Measurements from ENCODE around the gene CORO2A. TPM values are rescaled to one million over a fixed set of nuclear protein-coding genes. Genes with fewer than 3 reads are reported as not detected.

The CORO2A gene
- total and polyA plus RNA-seq, 10 of the 15 experiments (the other 5 are each of a cell fraction or from before 2014, with no cell fraction given) = 1.0 to 5.3 (median 3.5) TPM

DNA sequence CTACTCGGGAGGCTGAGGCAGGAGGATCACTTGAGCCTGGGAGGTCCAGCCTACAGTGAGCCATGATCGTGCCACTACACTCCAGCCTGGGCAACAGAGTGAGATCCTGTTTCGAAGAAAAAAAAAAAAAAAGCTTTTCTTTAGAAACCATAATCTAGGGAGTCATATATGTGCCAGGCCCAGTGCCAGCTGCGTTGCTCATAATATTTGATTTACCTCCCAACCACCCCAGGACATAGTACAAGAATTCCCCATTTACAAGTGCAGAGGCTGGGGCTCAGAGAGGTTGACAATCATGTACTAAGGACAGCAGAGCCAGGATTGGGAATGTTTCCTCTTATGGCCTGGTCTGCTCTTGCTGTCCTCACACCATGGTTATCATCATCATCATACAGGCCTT lies 48.4 kb downstream of the CORO2A start (continued):
- TF ChIP-seq, protein P1, sequence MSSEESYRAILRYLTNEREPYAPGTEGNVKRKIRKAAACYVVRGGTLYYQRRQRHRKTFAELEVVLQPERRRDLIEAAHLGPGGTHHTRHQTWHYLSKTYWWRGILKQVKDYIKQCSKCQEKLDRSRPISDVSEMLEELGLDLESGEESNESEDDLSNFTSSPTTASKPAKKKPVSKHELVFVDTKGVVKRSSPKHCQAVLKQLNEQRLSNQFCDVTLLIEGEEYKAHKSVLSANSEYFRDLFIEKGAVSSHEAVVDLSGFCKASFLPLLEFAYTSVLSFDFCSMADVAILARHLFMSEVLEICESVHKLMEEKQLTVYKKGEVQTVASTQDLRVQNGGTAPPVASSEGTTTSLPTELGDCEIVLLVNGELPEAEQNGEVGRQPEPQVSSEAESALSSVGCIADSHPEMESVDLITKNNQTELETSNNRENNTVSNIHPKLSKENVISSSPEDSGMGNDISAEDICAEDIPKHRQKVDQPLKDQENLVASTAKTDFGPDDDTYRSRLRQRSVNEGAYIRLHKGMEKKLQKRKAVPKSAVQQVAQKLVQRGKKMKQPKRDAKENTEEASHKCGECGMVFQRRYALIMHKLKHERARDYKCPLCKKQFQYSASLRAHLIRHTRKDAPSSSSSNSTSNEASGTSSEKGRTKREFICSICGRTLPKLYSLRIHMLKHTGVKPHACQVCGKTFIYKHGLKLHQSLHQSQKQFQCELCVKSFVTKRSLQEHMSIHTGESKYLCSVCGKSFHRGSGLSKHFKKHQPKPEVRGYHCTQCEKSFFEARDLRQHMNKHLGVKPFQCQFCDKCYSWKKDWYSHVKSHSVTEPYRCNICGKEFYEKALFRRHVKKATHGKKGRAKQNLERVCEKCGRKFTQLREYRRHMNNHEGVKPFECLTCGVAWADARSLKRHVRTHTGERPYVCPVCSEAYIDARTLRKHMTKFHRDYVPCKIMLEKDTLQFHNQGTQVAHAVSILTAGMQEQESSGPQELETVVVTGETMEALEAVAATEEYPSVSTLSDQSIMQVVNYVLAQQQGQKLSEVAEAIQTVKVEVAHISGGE (CRISPR knock-in tag; IDR thresholded peaks at IDR 0.05) = no peak
- no peak for TF ChIP-seq RELA (IDR thresholded peaks at IDR 0.05; ENCODE audit: borderline replicate concordance, partially characterized antibody)

DNA sequence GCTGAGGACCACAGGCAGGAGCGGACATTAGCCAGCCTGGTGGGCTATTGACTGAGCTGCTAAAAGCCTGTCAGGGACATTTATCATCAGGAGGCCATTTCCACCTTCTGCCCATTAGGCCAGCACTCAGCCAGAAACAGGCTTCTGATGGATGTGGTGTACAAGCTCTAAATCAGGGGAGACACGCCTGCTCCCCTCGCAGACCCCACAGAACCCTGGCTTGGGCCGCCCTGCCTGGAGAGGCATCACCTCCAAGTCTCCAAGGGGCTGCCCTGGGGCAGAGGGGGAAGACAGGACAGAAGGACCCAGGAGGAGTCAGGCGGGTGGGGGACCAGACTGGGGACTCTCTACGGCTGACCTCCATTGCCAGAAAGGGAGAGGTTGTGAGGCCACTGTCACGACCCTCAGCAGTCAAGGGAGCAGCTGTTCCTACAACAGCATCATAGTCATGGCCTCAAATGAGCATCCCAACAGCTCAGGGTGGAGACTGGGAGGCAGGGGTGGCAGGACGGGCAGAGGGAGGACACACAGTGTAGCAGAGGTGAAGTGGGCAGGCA lies 49.4 kb downstream of the CORO2A start:
- no peaks in the 10 kb centered on the region for H4K20me1 ChIP-seq (ENCODE audit: control insufficient read depth, insufficient read depth)
- FAIRE-seq (no peak), ATAC-seq (no peak), DNase-seq (ENCODE audit: low read depth, low spot score) (no peak)
- H3K9me3 ChIP-seq (replicated peaks; ENCODE audit: control insufficient read depth, insufficient read depth, low read length) = no peaks in the 10 kb centered on the region
- no peak overlapping the region for H3K4me3 ChIP-seq
- WGBS (ENCODE audit: insufficient coverage, insufficient replicate concordance, low lambda C conversion rate, missing lambda C conversion rate) = 89% methylated on average over 8 of the region's 8 CpGs
- H2AFZ ChIP-seq (ENCODE audit: control insufficient read depth, low read depth, low read length) = no peak overlapping the region
- H3K4me2 ChIP-seq (ENCODE audit: control insufficient read depth, insufficient read depth) = no peak overlapping the region
- H3K27me3 ChIP-seq (replicated peaks in 1 of 2; ENCODE audit: control insufficient read depth in 2 of 2, insufficient read depth in 2 of 2, low read length in 1 of 2) = no peaks in the 10 kb centered on the region
- SMC1A ChIA-PET (ENCODE audit: uncharacterized antibody, unreplicated experiment) = interaction anchor here (0.9 to 1.1 kb wide), 2 partner anchors 25 to 34 kb away, joined by 3 read pairs; no protein-coding TSS in a partner anchor
- in situ Hi-C loops (cut with MboI) = no loop called here
- intact Hi-C loops (cut with micrococcal nuclease; ENCODE audit: unreplicated experiment) = no loop called here
- CTCF ChIA-PET = interaction anchor here (0.7 to 1.8 kb wide), 3 partner anchors 10 to 63 kb away, joined by 3 to 4 read pairs (median 3); no protein-coding TSS in a partner anchor
- no TSS peak for BruUV-seq (replicated peaks)
- RAD21 ChIA-PET (ENCODE audit: unreplicated experiment) = interaction anchor here (1.5 kb wide), 1 partner anchor 45 kb away, joined by 4 read pairs; no protein-coding TSS in a partner anchor
- H3K79me2 ChIP-seq (ENCODE audit: control insufficient read depth, insufficient read depth, low read length) = no peaks in the 10 kb centered on the region
- H3K36me3 ChIP-seq (ENCODE audit: control insufficient read depth in 2 of 2, insufficient read depth in 2 of 2, low read length in 1 of 2) = no peaks in the 10 kb centered on the region
- H3K9ac ChIP-seq (ENCODE audit: control insufficient read depth, insufficient read depth, low read length) = no peak overlapping the region
- H3K4me1 ChIP-seq (ENCODE audit: control insufficient read depth, insufficient read depth, low read length) = peaks cover 29% of the 10 kb centered on the region
- TF ChIP-seq ZNF384 (IDR thresholded peaks at IDR 0.05; ENCODE audit: borderline replicate concordance, low read depth, low read length) (no peak), FOS (IDR thresholded peaks at IDR 0.05; ENCODE audit: borderline replicate concordance, extremely low read depth, insufficient read length) (no peak), KDM1A (IDR thresholded peaks at IDR 0.05; ENCODE audit: borderline replicate concordance) (no peak), MEF2A (IDR thresholded peaks at IDR 0.05; ENCODE audit: insufficient read depth, low read depth, low read length) (no peak), GATAD2B (conservative IDR thresholded peaks at IDR 0.05; ENCODE audit: low read depth) (no peak), IRF4 (IDR thresholded peaks at IDR 0.05; ENCODE audit: low read depth, low read length) (no peak)
- POLR2A ChIA-PET = no interaction called here
- H3K27ac ChIP-seq (ENCODE audit: control insufficient read depth, insufficient read depth) = no peak overlapping the region
